ENCODE measurements around the gene ALG2. TPM values are rescaled to one million over a fixed set of nuclear protein-coding genes. Genes with fewer than 3 reads are reported as not detected.

The ALG2 gene
- total and polyA plus RNA-seq, 2 of the 13 experiments (the other 11 are each of a cell fraction or from before 2014, with no cell fraction given) = 46.2 to 49.0 TPM

GRCh38 chr9:99189887-99190596 lies 31.7 kb downstream of the ALG2 start:
- Histone ChIP-seq H3K9me3 (ENCODE audit: low read length) (no peaks in the 10 kb centered on the region), H3K4me3 (replicated peaks in 1 of 3; ENCODE audit: insufficient read depth in 1 of 3, low read depth in 2 of 3, low read length in 3 of 3) (no peak overlapping the region), H2AFZ (ENCODE audit: low read length) (no peak overlapping the region), H3K79me2 (ENCODE audit: insufficient read depth, low read length) (no peaks in the 10 kb centered on the region), H3K4me2 (ENCODE audit: low read depth, low read length) (no peak overlapping the region), H3K4me1 (ENCODE audit: insufficient read depth, low read length) (no peaks in the 10 kb centered on the region), H4K20me1 (ENCODE audit: insufficient read depth, low read length) (no peaks in the 10 kb centered on the region), H3K27me3 (ENCODE audit: control insufficient read depth in 1 of 2, insufficient read depth in 2 of 2, low read length in 2 of 2) (peaks cover 0 to 7% of the 10 kb centered on the region in 2 experiments; a peak in 1 of 5 replicates), H3K9ac (ENCODE audit: insufficient read depth, low read depth, low read length) (no peak overlapping the region), H3K27ac (ENCODE audit: extremely low read length, insufficient read depth, low read length) (no peak overlapping the region), H3K36me3 (replicated peaks in 1 of 2; ENCODE audit: control insufficient read depth in 1 of 2, insufficient read depth in 2 of 2, low read length in 2 of 2) (no peaks in the 10 kb centered on the region)
- in situ Hi-C loops (cut with HindIII; ENCODE audit: extremely low pct_ligation_motif_present, low pct_unique_long_range_greater_than_20kb) (loop anchor here (10.0 to 25.0 kb wide), 2 partner anchors 615 to 822 kb away; no protein-coding TSS in a partner anchor), intact Hi-C loops (cut with micrococcal nuclease; ENCODE audit: unreplicated experiment) (loop anchor here (10.0 kb wide), 1 partner anchor 75 kb away; no protein-coding TSS in a partner anchor)
- POLR2A ChIA-PET = no interaction called here
- no peak for TF ChIP-seq ZNF18 (CRISPR knock-in tag; IDR thresholded peaks at IDR 0.05; ENCODE audit: insufficient replicate concordance)
- WGBS (ENCODE audit: low lambda C conversion rate) = 37% methylated on average over 8 of the region's 8 CpGs
- CTCF ChIA-PET (ENCODE audit: low intra/inter-chr PET ratio, low total read pairs) = no interaction called here
- ATAC-seq = no peak
- BruUV-seq (replicated peaks) = no TSS peak
- no peak for DNase-seq (ENCODE audit: low spot score)
- no peak for FAIRE-seq

GRCh38 chr9:99189186-99189585 lies 32.6 kb downstream of the ALG2 start:
- ATAC-seq (no peak), DNase-seq (ENCODE audit: low spot score) (no peak), FAIRE-seq (no peak)
- no peaks in the 10 kb centered on the region for H3K79me2 ChIP-seq (ENCODE audit: insufficient read depth, low read length)
- ChIA-PET POLR2A (interaction anchor here (0.6 kb wide), 1 partner anchor 1192 kb away, joined by 3 read pairs; no protein-coding TSS in a partner anchor), CTCF (ENCODE audit: low intra/inter-chr PET ratio, low total read pairs) (no interaction called here)
- in situ Hi-C loops (cut with HindIII; ENCODE audit: extremely low pct_ligation_motif_present, low pct_unique_long_range_greater_than_20kb) (loop anchor here (10.0 to 25.0 kb wide), 2 partner anchors 616 to 823 kb away; no protein-coding TSS in a partner anchor), intact Hi-C loops (cut with micrococcal nuclease; ENCODE audit: unreplicated experiment) (loop anchor here (10.0 kb wide), 1 partner anchor 76 kb away; no protein-coding TSS in a partner anchor)
- no peak overlapping the region for H3K4me3 ChIP-seq (replicated peaks in 1 of 3; ENCODE audit: insufficient read depth in 1 of 3, low read depth in 2 of 3, low read length in 3 of 3)
- 0% methylated on average over 2 of the region's 2 CpGs for WGBS (ENCODE audit: low lambda C conversion rate)
- no peaks in the 10 kb centered on the region for H3K36me3 ChIP-seq (replicated peaks in 1 of 2; ENCODE audit: control insufficient read depth in 1 of 2, insufficient read depth in 2 of 2, low read length in 2 of 2)
- H3K27ac ChIP-seq (ENCODE audit: extremely low read length, insufficient read depth, low read length) = no peak overlapping the region
- no peak overlapping the region for H2AFZ ChIP-seq (ENCODE audit: low read length)
- H4K20me1 ChIP-seq (ENCODE audit: insufficient read depth, low read length) = no peaks in the 10 kb centered on the region
- H3K27me3 ChIP-seq (ENCODE audit: control insufficient read depth in 1 of 2, insufficient read depth in 2 of 2, low read length in 2 of 2) = peaks cover 0 to 7% of the 10 kb centered on the region in 2 experiments; a peak in 1 of 5 replicates
- H3K9ac ChIP-seq (ENCODE audit: insufficient read depth, low read depth, low read length) = no peak overlapping the region
- no peaks in the 10 kb centered on the region for H3K4me1 ChIP-seq (ENCODE audit: insufficient read depth, low read length)
- no peaks in the 10 kb centered on the region for H3K9me3 ChIP-seq (ENCODE audit: low read length)
- no peak overlapping the region for H3K4me2 ChIP-seq (ENCODE audit: low read depth, low read length)
- no TSS peak for BruUV-seq (replicated peaks)
- TF ChIP-seq AGO1 (IDR thresholded peaks at IDR 0.05; ENCODE audit: low read depth, low read length, poor library complexity, severe bottlenecking) (no peak), ZNF30 (CRISPR knock-in tag; IDR thresholded peaks at IDR 0.05) (no peak), BRCA1 (CRISPR knock-in tag; IDR thresholded peaks at IDR 0.05) (no peak), ZNF34 (CRISPR knock-in tag; IDR thresholded peaks at IDR 0.05; ENCODE audit: borderline replicate concordance) (no peak), HMG20B (CRISPR knock-in tag; conservative IDR thresholded peaks at IDR 0.05) (no peak), ZNF251 (CRISPR knock-in tag; IDR thresholded peaks at IDR 0.05) (no peak), SPEN (CRISPR knock-in tag; IDR thresholded peaks at IDR 0.05; ENCODE audit: low read depth) (no peak), IKZF5 (CRISPR knock-in tag; IDR thresholded peaks at IDR 0.05) (no peak), ZNF652 (CRISPR knock-in tag; IDR thresholded peaks at IDR 0.05; ENCODE audit: borderline replicate concordance, low read depth) (no peak), ZNF550 (CRISPR knock-in tag; IDR thresholded peaks at IDR 0.05; ENCODE audit: borderline replicate concordance) (no peak)

All from HepG2 (cell line).